ENCODE results near the gene ACSL4.
A peak's percentile ranks its signal among the peaks of the same experiment; 100 is the strongest.
"Not testable (repeated sequence)": the region's sequence is repeated elsewhere in the genome, so short reads cannot be mapped to it uniquely, and the experiment has no call there.

ACSL4 gene

DNA sequence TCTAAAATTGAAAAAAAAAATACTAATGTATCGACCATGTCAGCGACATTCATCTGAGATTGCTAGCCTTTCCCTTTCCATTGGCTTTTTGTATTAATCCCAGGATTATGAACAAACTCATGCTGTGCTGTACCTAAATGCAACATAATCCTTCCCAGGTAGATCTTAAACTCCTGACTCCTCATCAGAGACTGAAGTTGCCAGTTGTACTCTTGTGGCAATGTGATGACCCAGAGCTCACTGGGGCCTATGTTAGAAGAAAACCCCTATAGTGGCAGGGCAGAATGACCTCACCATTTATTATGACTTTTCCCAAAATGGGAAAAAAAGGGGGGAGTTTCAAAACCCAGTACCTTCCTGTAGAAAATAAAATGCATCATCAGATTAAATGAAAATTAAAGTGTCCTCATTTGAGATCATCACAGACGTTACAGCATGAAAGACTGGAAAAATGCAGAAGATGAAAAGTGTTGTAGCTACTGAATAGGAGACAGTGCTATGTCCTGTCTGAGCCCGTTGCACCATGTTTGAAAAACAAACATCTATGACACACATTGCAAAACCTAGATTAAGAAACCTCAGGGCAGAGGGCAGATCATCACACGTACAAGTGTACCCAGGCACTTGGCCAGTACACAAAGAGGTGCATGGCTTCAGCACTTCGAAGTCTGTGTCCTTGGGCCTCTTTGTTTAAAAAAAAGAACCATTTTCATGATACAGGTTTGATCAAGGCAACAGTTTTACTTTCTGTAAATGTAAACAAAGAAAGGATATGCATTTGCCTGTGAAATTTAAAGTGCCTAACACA is 6.8 kb upstream of the ACSL4 start:
- peaks cover 16% of the 10 kb centered on the region for H3K4me1 Mint-ChIP-seq
- no peak overlapping the region for H3K27ac Mint-ChIP-seq
- H3K4me3 Mint-ChIP-seq: no peak overlapping the region
- H3K9me3 Mint-ChIP-seq: no peaks in the 10 kb centered on the region
- no peaks in the 10 kb centered on the region for H3K36me3 Mint-ChIP-seq (ENCODE audit: low read depth)
- TF ChIP-seq, protein P1, sequence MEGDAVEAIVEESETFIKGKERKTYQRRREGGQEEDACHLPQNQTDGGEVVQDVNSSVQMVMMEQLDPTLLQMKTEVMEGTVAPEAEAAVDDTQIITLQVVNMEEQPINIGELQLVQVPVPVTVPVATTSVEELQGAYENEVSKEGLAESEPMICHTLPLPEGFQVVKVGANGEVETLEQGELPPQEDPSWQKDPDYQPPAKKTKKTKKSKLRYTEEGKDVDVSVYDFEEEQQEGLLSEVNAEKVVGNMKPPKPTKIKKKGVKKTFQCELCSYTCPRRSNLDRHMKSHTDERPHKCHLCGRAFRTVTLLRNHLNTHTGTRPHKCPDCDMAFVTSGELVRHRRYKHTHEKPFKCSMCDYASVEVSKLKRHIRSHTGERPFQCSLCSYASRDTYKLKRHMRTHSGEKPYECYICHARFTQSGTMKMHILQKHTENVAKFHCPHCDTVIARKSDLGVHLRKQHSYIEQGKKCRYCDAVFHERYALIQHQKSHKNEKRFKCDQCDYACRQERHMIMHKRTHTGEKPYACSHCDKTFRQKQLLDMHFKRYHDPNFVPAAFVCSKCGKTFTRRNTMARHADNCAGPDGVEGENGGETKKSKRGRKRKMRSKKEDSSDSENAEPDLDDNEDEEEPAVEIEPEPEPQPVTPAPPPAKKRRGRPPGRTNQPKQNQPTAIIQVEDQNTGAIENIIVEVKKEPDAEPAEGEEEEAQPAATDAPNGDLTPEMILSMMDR (IDR thresholded peaks at IDR 0.05; ENCODE audit: unreplicated experiment in 3 of 3): no peak
- H3K27me3 Mint-ChIP-seq (ENCODE audit: low read depth): no peaks in the 10 kb centered on the region

DNA sequence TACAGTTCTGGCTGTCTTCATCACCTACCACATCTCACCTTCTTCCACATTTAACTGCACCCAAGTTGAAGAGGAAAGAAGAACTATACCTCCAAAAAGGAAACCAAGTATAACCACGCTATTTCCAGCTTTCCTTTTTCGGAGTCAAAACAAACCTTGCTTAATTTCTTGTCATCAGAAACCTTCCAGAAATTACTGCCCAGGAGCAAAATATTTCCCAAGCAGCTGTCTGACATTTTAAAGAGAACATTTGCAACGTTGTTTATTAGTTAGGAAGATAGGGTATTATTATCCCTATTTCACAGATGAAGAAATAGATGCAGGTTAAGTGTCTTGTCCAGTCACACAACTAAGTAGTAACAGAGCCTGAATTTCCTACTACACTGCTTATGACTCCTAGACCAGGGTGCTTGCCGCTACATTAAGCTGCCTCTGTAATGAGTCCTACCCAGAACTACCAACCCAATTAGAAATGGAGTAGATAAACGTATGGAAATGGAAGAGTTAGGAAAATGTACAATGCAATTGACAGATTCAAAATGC is 2.2 kb upstream of the ACSL4 start:
- no peaks in the 10 kb centered on the region for H3K27me3 Mint-ChIP-seq (ENCODE audit: low read depth)
- peaks cover 3% of the 10 kb centered on the region for H3K36me3 Mint-ChIP-seq (ENCODE audit: low read depth)
- H3K9me3 Mint-ChIP-seq: no peaks in the 10 kb centered on the region
- H3K4me3 Mint-ChIP-seq: peak overlapping the region; percentile 19 to 50 (median 24)
- TF ChIP-seq, protein P1 (IDR thresholded peaks at IDR 0.05; ENCODE audit: unreplicated experiment in 3 of 3): no peak
- peak overlapping the region; percentile 21 to 67 (median 61) for H3K27ac Mint-ChIP-seq
- H3K4me1 Mint-ChIP-seq: peaks cover 28% of the 10 kb centered on the region

DNA sequence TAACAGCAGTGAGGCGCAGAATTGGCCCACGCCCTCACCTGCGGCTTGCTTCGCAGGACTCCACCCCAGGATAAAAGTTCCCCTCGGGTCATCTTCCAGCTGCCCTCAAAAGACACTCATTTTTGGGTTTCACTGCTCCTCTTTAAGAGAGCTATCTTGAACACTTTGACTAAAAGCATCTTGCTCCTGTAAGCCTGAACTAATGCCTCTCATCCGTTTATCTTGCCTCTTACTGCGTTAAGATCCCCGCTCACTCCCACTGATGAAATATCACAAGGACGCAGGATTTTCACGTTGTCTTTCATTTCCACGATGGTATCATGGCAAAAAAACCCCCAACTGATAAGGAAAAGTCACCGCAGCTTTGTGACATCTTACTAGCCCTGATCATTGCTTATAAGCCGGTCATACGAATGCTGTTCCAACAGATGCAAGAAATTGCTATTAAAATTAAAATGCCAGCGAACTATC is 591 bp upstream of the ACSL4 start:
- Mint-ChIP-seq H3K27ac (peak overlapping the region; percentile 63 to 93 (median 83)), H3K9me3 (no peaks in the 10 kb centered on the region), H3K27me3 (ENCODE audit: low read depth) (no peaks in the 10 kb centered on the region), H3K36me3 (ENCODE audit: low read depth) (peaks cover 14% of the 10 kb centered on the region), H3K4me1 (peaks cover 34% of the 10 kb centered on the region), H3K4me3 (peak overlapping the region; percentile 90 to 96 (median 93))
- TF ChIP-seq, protein P1 (IDR thresholded peaks at IDR 0.05; ENCODE audit: unreplicated experiment in 3 of 3): no peak

DNA sequence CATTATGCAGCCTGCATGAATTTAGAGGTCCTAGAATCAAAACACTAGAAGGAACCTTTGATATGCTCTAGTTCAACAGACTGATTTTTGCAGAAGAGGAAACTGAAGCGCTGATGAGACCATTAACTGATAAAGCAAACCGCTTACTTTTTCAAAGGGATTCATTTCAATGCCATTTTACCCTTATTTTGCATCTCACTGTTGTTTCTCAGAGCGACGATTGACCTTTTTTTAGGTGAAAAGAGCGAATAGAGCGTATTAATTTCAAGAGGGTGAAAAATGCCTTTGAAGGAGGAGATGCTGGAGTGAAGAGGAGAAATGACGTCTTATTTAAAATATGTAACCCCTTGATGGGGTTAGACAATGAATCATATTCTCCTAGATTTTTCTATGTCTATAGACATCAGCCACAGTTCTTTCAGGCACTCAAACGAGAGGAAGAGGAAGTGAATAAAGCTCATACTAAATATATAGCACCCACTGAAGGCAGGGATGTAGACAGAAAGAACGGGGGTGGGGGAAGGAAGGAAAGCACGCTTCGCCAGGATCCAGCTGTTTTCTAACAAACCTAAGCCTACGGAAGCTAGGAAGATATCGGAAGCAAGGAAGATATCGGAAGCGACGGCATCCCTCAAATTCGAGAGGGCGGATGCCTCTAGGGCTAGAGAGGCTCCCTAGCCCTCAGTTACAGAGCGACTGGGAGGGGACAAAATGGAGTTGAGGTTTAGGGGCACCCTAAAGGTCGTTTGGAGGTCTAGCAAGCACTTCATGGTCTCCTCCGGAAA is 848 bp downstream of the ACSL4 start:
- Mint-ChIP-seq H3K27ac (peak overlapping the region; percentile 76 to 90 (median 86)), H3K4me1 (peaks cover 49% of the 10 kb centered on the region), H3K9me3 (no peaks in the 10 kb centered on the region), H3K27me3 (ENCODE audit: low read depth) (no peaks in the 10 kb centered on the region), H3K36me3 (ENCODE audit: low read depth) (peaks cover 14% of the 10 kb centered on the region), H3K4me3 (peak overlapping the region; percentile 90 to 95 (median 91))
- TF ChIP-seq, protein P1 (IDR thresholded peaks at IDR 0.05; ENCODE audit: unreplicated experiment in 3 of 3): no peak

DNA sequence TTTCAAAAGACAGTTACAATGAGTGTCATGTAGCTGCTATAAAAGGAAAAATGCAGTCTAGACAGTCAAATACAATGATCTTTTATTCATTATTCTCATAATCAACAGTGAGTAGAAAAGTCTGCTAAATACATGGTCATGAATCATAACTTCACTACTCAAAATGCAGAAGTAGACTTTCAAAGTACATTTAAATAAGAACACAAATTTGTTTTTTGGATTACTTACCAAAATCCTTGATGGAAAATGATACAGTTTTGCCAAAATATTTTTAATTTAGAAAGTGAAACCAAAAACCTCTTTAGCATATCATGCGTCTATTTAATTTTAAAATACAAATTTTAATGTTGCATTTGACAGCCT is 4.9 kb downstream of the ACSL4 start:
- Mint-ChIP-seq H3K9me3 (no peaks in the 10 kb centered on the region), H3K4me3 (no peak overlapping the region), H3K36me3 (ENCODE audit: low read depth) (peaks cover 22% of the 10 kb centered on the region)

DNA sequence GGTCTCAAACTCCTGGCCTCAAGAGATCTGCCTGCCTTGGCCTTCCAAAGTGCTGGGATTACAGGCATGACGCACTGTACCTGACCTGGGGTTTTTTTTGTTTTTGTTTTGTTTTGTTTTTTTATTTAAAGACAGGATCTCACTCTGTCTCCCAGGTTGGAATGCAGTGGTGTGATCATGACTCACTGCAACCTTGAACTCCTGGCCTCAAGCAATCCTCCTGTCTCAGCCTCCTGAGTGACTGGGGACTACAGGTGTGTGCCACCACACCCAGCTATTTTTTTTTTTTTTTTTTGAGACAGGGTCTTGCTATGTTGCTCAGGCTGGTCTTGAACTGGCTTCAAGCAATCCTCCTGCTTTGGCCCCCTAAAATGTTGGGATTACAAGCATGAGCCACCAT is 8.1 kb downstream of the ACSL4 start:
- not testable (repeated sequence) for H3K9me3 Mint-ChIP-seq; H3K27me3 Mint-ChIP-seq (ENCODE audit: low read depth); H3K4me3 Mint-ChIP-seq

More for the DNA sequence above, 4.9 kb downstream of the ACSL4 start:
- TF ChIP-seq, protein P1 (IDR thresholded peaks at IDR 0.05; ENCODE audit: unreplicated experiment in 3 of 3): no peak
- peaks cover 37% of the 10 kb centered on the region for H3K4me1 Mint-ChIP-seq
- H3K27me3 Mint-ChIP-seq (ENCODE audit: low read depth): no peaks in the 10 kb centered on the region
- peak overlapping the region; percentile 19 to 76 (median 60) for H3K27ac Mint-ChIP-seq

More for the DNA sequence above, 8.1 kb downstream of the ACSL4 start:
- H3K27ac Mint-ChIP-seq: not testable (repeated sequence)
- Mint-ChIP-seq H3K4me1 (peaks cover 43% of the 10 kb centered on the region), H3K36me3 (ENCODE audit: low read depth) (peaks cover 17% of the 10 kb centered on the region)
